Right lobe of liver (tissue), 4 donors: Measurements from ENCODE around the gene ST6GALNAC5.

ENCODE experiments used
- CTCF ChIP-seq, 4 donors: fragments of 200-600 bp in 3 of 4; fragments of 450-650 bp in 1 of 4; IDR thresholded peaks; one replicate each; pipeline versions ENCODE4 v1.5.1 to v1.8.0; 2016 to 2022; ENCODE audit warnings: antibody characterized with exemption in 4 of 4, mild to moderate bottlenecking in 2 of 4
- POLR2A ChIP-seq: fragments of 450-650 bp; IDR thresholded peaks from one replicate; pipeline ENCODE4 v1.6.1; 2017; ENCODE audit warnings: antibody characterized with exemption, mild to moderate bottlenecking
- donor health status: DM: no; HTN: no; CAD: no.
- donor health status: DM: no; HTN: no; CAD: no.
- donor health status: DM: no; HTN: yes; CAD: no.

- TF ChIP-seq CTCF (IDR thresholded peaks at IDR 0.05), result no peak
- no peak for TF ChIP-seq POLR2A
Observed at GRCh38 chr1:77018761-77019160, 151.5 kb downstream of the ST6GALNAC5 start.
